Upper lobe of left lung (tissue), 4 donors: ENCODE measurements around the gene SELENOH.

Experiments used
- POLR2A ChIP-seq, 4 donors: fragments of 450-650 bp; IDR thresholded peaks; one replicate each; pipeline ENCODE4 v1.5.1; 2016 to 2017; ENCODE audit warnings: antibody characterized with exemption in 4 of 4, mild to moderate bottlenecking in 2 of 4
- POLR2AphosphoS5 ChIP-seq, 2 donors: sonication (generic); formaldehyde crosslinking; IDR thresholded peaks; one replicate each; pipeline ENCODE4 v1.5.1; 2017; ENCODE audit warnings: antibody characterized with exemption in 2 of 2

GRCh38 chr11:57778318-57779037, 37.2 kb downstream of the SELENOH start:
- TF ChIP-seq POLR2A (IDR thresholded peaks at IDR 0.05) (peak in 1 of 4 donors; percentile 59), POLR2AphosphoS5 (IDR thresholded peaks at IDR 0.05) (peak; percentile 78 to 89)
